GM12878 (cell line): ENCODE data around the gene TULP1. TPM values are rescaled to one million over a fixed set of nuclear protein-coding genes. Genes with fewer than 3 reads are reported as not detected.
A peak's percentile ranks its signal among the peaks of the same experiment; 100 is the strongest.

ENCODE experiments used
- ASH2L ChIP-seq: fragments of 300-600, 200-600 bp; sonication (generic); IDR thresholded peaks from 2 replicates; pipeline ENCODE4 v1.6.1; 2017; ENCODE audit warnings: low read depth, mild to moderate bottlenecking, borderline replicate concordance
- BRCA1 ChIP-seq: IDR thresholded peaks from 2 replicates; pipeline ENCODE4 v1.6.1; 2011; ENCODE audit warnings: low read depth, low read length, improper control_type of control experiment
- CBX5 ChIP-seq: sonication (generic); IDR thresholded peaks from 2 replicates; pipeline ENCODE4 v1.6.1; 2016; ENCODE audit warnings: low read depth, moderate library complexity, mild to moderate bottlenecking, inconsistent platforms
- CEBPB ChIP-seq, 2 experiments: fragments of 150-350 bp in 1 of 2; IDR thresholded peaks; 2 replicates each; pipeline ENCODE4 v1.6.1; 2012 to 2014; ENCODE audit warnings: low read depth in 2 of 2, low read length in 2 of 2, borderline replicate concordance in 1 of 2, inconsistent platforms in 1 of 2
- EZH2 ChIP-seq: IDR thresholded peaks from 2 replicates; pipeline ENCODE4 v1.6.1; 2012; ENCODE audit warnings: low read depth, mild to moderate bottlenecking, control low read depth, inconsistent platforms, low read length, borderline replicate concordance; ENCODE audit not compliant: control insufficient read depth
- FOXK2 ChIP-seq: fragments of 450-650 bp; IDR thresholded peaks from 2 replicates; pipeline ENCODE4 v1.6.1; 2017; ENCODE audit warnings: mild to moderate bottlenecking, moderate library complexity
- MEF2B ChIP-seq: fragments of 450-650 bp; IDR thresholded peaks from 2 replicates; pipeline ENCODE4 v1.6.1; 2018; ENCODE audit warnings: mild to moderate bottlenecking, moderate library complexity; ENCODE audit not compliant: partially characterized antibody, poor library complexity, severe bottlenecking
- MXI1 ChIP-seq: fragments of 150-350 bp; IDR thresholded peaks from 2 replicates; pipeline ENCODE4 v1.6.1; 2011; ENCODE audit warnings: low read depth, mild to moderate bottlenecking, inconsistent platforms, low read length, improper control_type of control experiment
- NFYA ChIP-seq: IDR thresholded peaks from 2 replicates; pipeline ENCODE4 v1.6.1; 2011; ENCODE audit warnings: low read depth, mild to moderate bottlenecking, low read length, improper control_type of control experiment, borderline replicate concordance
- NR2F1 ChIP-seq: fragments of 450-650 bp; conservative IDR thresholded peaks from 2 replicates; pipeline ENCODE4 v1.6.1; 2017; ENCODE audit warnings: mild to moderate bottlenecking
- PAX5 ChIP-seq: IDR thresholded peaks from 2 replicates; pipeline ENCODE4 v1.6.1; 2011; ENCODE audit warnings: low read depth, low read length, borderline replicate concordance
- PBX3 ChIP-seq: IDR thresholded peaks from 2 replicates; pipeline ENCODE4 v1.6.1; 2011; ENCODE audit warnings: mild to moderate bottlenecking, low read depth, low read length, moderate library complexity; ENCODE audit not compliant: insufficient replicate concordance
- PKNOX1 ChIP-seq: fragments of 450-650 bp; IDR thresholded peaks from 2 replicates; pipeline ENCODE4 v1.6.1; 2016; ENCODE audit warnings: mild to moderate bottlenecking
- RUNX3 ChIP-seq: IDR thresholded peaks from 2 replicates; pipeline ENCODE4 v1.6.1; 2012; ENCODE audit warnings: low read length, inconsistent platforms
- SMARCA5 ChIP-seq: fragments of 450-650 bp; IDR thresholded peaks from 2 replicates; pipeline ENCODE4 v1.6.1; 2017; ENCODE audit warnings: mild to moderate bottlenecking
- SP1 ChIP-seq: IDR thresholded peaks from one replicate; pipeline ENCODE4 v1.6.1; 2011; ENCODE audit warnings: low read depth, low read length
- YBX1 ChIP-seq: fragments of 450-650 bp; IDR thresholded peaks from 2 replicates; pipeline ENCODE4 v1.6.1; 2016; ENCODE audit warnings: antibody characterized with exemption
- ZBTB40 ChIP-seq: fragments of 450-650 bp; IDR thresholded peaks from 2 replicates; pipeline ENCODE4 v1.6.1; 2016; ENCODE audit warnings: mild to moderate bottlenecking, moderate library complexity, borderline replicate concordance
- ZNF687 ChIP-seq: fragments of 450-650 bp; IDR thresholded peaks from 2 replicates; pipeline ENCODE4 v1.6.1; 2017; ENCODE audit warnings: mild to moderate bottlenecking, moderate library complexity
- polyA plus RNA-seq, 11 experiments: library from polyadenylated mRNA; depleted of rRNA in 4 of 11; unstranded in 6 of 11; stranded (reverse) in 5 of 11; fragments of >200 nt; fragmentation: Nextera tagmentation in 4 of 11; fragmentation: Illumina TruSeq in 1 of 11; extraction: Ambion mirVana in 4 of 11; extraction: Trizol in 1 of 11; gene quantifications; 1 replicate in 1 of 11; 2 replicates in 10 of 11; pipeline versions ENCODE4 v1.2.1 to v1.2.3, GENCODE V29; 2011 to 2016; ENCODE audit warnings: inconsistent platforms in 2 of 11, missing spikeins in 2 of 11, low read depth in 1 of 11
- total RNA-seq, 4 experiments: library from RNA; depleted of rRNA in 3 of 4; stranded (reverse); fragments of >200 nt in 3 of 4; fragmentation: Illumina TruSeq in 1 of 4; extraction: Trizol in 1 of 4; gene quantifications; 2 replicates each; pipeline versions ENCODE4 v1.2.1 to v1.2.3, GENCODE V29; 2013 to 2021

TULP1 gene
- total and polyA plus RNA-seq, 10 of the 15 experiments (the other 5 are each of a cell fraction or from before 2014, with no cell fraction given) = not detected

GRCh38 chr6:35452183-35453090 is 60.3 kb downstream of the TULP1 start, which contains the start of gene FANCE (continued):
- TF ChIP-seq ZNF687 (peak; percentile 23; the same call in 1 of the 2 replicates), ZBTB40 (no peak), CBX5 (no peak), BRCA1 (no peak), PAX5 (no peak), RUNX3 (peak; percentile 43; the same call in 1 of the 2 replicates), SMARCA5 (0 out of 2 replicates have a peak, but pooled peaks have one; percentile 33), NR2F1 (peak; percentile 56; the same call in 1 of the 2 replicates), ASH2L (no peak), NFYA (no peak), YBX1 (no peak), EZH2 (no peak), FOXK2 (no peak), SP1 (no peak), CEBPB (IDR thresholded peaks at IDR 0.05; ENCODE audit: borderline replicate concordance in 1 of 2, low read depth in 2 of 2, low read length in 2 of 2) (no peak), PKNOX1 (no peak), MEF2B (no peak), MXI1 (no peak; the same call in none of the 2 replicates), PBX3 (no peak)
